ENCODE measurements around the gene CPLX4. TPM values are rescaled to one million over a fixed set of nuclear protein-coding genes. Genes with fewer than 3 reads are reported as not detected.
A peak's percentile ranks its signal among the peaks of the same experiment; 100 is the strongest.

Gene CPLX4
- total RNA-seq, 1 experiment from 2014 or later: not detected

DNA sequence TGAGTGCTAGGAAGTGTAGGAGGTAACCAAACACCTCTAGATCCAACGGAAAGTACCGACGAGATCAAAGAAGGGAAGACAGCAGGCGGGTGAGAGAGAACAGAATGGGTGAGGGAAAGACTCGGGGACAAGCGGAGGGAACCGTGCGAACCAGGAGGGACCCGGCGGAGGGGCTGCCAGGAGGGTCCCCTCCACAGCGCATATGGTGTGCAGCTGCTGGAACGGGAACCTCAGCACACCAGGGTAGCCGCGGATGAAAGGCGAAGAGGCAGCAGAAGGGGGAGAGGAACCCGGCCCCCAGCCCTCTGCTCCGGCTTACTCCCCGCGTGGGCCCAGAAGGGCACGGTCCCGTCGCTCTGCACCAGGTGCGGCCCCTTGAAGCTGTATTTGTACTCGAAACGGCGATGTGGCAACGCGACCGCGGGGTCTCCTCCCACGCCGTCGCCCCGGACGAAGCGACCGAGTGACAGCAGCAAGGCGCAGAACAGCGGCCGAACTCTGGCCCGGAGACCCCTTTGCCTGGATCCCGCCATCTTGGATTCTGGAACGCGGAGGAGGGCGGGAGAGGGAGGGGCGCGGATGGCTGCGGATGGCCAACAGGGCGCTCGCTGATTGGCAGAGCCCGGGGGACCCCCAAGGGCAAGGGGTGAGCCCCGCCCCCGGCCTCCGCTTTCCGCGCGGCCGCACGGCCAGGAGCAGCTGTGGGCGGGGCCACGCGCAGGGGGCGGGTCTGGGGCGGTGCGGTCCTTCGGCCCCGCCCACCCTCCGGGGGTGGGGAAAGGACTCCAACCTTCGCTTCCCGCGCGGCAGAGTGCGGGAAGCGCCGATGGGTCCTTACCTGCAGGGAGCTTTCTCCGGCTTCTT lies 40.5 kb upstream of the CPLX4 start, which contains the start of gene LMAN1 (continued):
- 0 out of 2 replicates have a peak, but pooled peaks have one; percentile 45 for TF ChIP-seq ZNF317 (CRISPR knock-in tag; IDR thresholded peaks at IDR 0.05; ENCODE audit: borderline replicate concordance, low read depth)
- peak; percentile 63; the same call in 1 of the 2 replicates for TF ChIP-seq GABPB1 (CRISPR knock-in tag; IDR thresholded peaks at IDR 0.05)
- TF ChIP-seq, protein P1, sequence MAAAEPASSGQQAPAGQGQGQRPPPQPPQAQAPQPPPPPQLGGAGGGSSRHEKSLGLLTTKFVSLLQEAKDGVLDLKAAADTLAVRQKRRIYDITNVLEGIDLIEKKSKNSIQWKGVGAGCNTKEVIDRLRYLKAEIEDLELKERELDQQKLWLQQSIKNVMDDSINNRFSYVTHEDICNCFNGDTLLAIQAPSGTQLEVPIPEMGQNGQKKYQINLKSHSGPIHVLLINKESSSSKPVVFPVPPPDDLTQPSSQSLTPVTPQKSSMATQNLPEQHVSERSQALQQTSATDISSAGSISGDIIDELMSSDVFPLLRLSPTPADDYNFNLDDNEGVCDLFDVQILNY (CRISPR knock-in tag; IDR thresholded peaks at IDR 0.05): 0 out of 2 replicates have a peak, but pooled peaks have one; percentile 17
- TF ChIP-seq NFE2L1 (CRISPR knock-in tag; IDR thresholded peaks at IDR 0.05): no peak
- TF ChIP-seq ELF4 (CRISPR knock-in tag; IDR thresholded peaks at IDR 0.05; ENCODE audit: low read depth): no peak
- TF ChIP-seq ZNF219 (CRISPR knock-in tag; IDR thresholded peaks at IDR 0.05; ENCODE audit: borderline replicate concordance): no peak

DNA sequence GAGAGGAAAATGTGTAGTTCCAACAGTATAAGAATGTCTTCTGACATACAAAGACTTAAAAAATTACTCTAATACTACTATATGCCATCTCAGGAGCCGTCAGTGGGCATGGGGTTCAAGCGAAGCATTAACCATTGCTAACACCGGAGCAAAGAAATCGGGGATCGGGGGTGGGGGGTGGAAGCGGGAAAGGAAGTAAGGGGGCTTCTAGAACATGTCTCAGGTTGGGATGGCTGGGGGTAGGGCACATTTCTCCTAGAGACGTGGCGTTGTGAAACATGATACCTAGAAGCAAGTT lies 39.9 kb upstream of the CPLX4 start:
- CTCF ChIA-PET: no interaction called here
- Mint-ChIP-seq H3K36me3 (peaks cover 26% of the 10 kb centered on the region), H3K4me1 (peaks cover 18% of the 10 kb centered on the region), H3K9me3 (no peaks in the 10 kb centered on the region), H3K27ac (peak overlapping the region; percentile 99), H3K4me3 (peak overlapping the region; percentile 100), H3K27me3 (ENCODE audit: low read depth) (peaks cover 41% of the 10 kb centered on the region)
- ATAC-seq: no peak
- POLR2A ChIA-PET: no interaction called here
- DNase-seq (ENCODE audit: low spot score): no peak
- TF ChIP-seq ZNF671 (CRISPR knock-in tag; IDR thresholded peaks at IDR 0.05) (no peak), ZNF232 (CRISPR knock-in tag; IDR thresholded peaks at IDR 0.05) (no peak), EMX1 (CRISPR knock-in tag; IDR thresholded peaks at IDR 0.05) (no peak), SP1 (CRISPR knock-in tag; conservative IDR thresholded peaks at IDR 0.05) (no peak), CREM (CRISPR knock-in tag; IDR thresholded peaks at IDR 0.05) (no peak), TEAD4 (CRISPR knock-in tag; IDR thresholded peaks at IDR 0.05) (no peak), NR1H2 (CRISPR knock-in tag; IDR thresholded peaks at IDR 0.05) (no peak), NR2C2 (CRISPR knock-in tag; IDR thresholded peaks at IDR 0.05) (no peak), ZBTB21 (CRISPR knock-in tag; IDR thresholded peaks at IDR 0.05; ENCODE audit: borderline replicate concordance) (no peak), RELA (CRISPR knock-in tag; IDR thresholded peaks at IDR 0.05; ENCODE audit: borderline replicate concordance) (no peak), NFYB (CRISPR knock-in tag; conservative IDR thresholded peaks at IDR 0.05; ENCODE audit: low read depth) (no peak), ZNF396 (CRISPR knock-in tag; IDR thresholded peaks at IDR 0.05; ENCODE audit: borderline replicate concordance) (no peak), PRRX2 (CRISPR knock-in tag; IDR thresholded peaks at IDR 0.05) (no peak)
- TF ChIP-seq, protein P2, sequence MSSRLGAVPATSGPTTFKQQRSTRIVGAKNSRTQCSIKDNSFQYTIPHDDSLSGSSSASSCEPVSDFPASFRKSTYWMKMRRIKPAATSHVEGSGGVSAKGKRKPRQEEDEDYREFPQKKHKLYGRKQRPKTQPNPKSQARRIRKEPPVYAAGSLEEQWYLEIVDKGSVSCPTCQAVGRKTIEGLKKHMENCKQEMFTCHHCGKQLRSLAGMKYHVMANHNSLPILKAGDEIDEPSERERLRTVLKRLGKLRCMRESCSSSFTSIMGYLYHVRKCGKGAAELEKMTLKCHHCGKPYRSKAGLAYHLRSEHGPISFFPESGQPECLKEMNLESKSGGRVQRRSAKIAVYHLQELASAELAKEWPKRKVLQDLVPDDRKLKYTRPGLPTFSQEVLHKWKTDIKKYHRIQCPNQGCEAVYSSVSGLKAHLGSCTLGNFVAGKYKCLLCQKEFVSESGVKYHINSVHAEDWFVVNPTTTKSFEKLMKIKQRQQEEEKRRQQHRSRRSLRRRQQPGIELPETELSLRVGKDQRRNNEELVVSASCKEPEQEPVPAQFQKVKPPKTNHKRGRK (CRISPR knock-in tag; IDR thresholded peaks at IDR 0.05; ENCODE audit: borderline replicate concordance): no peak
- TF ChIP-seq, protein P3, sequence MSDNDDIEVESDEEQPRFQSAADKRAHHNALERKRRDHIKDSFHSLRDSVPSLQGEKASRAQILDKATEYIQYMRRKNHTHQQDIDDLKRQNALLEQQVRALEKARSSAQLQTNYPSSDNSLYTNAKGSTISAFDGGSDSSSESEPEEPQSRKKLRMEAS (CRISPR knock-in tag; IDR thresholded peaks at IDR 0.05): no peak
- TF ChIP-seq, protein P4, sequence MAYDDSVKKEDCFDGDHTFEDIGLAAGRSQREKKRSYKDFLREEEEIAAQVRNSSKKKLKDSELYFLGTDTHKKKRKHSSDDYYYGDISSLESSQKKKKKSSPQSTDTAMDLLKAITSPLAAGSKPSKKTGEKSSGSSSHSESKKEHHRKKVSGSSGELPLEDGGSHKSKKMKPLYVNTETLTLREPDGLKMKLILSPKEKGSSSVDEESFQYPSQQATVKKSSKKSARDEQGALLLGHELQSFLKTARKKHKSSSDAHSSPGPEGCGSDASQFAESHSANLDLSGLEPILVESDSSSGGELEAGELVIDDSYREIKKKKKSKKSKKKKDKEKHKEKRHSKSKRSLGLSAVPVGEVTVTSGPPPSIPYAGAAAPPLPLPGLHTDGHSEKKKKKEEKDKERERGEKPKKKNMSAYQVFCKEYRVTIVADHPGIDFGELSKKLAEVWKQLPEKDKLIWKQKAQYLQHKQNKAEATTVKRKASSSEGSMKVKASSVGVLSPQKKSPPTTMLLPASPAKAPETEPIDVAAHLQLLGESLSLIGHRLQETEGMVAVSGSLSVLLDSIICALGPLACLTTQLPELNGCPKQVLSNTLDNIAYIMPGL (CRISPR knock-in tag; IDR thresholded peaks at IDR 0.05): no peak
- TF ChIP-seq, protein P5, sequence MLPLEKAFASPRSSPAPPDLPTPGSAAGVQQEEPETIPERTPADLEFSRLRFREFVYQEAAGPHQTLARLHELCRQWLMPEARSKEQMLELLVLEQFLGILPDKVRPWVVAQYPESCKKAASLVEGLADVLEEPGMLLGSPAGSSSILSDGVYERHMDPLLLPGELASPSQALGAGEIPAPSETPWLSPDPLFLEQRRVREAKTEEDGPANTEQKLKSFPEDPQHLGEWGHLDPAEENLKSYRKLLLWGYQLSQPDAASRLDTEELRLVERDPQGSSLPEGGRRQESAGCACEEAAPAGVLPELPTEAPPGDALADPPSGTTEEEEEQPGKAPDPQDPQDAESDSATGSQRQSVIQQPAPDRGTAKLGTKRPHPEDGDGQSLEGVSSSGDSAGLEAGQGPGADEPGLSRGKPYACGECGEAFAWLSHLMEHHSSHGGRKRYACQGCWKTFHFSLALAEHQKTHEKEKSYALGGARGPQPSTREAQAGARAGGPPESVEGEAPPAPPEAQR (CRISPR knock-in tag; IDR thresholded peaks at IDR 0.05): no peak
- TF ChIP-seq, protein P6, sequence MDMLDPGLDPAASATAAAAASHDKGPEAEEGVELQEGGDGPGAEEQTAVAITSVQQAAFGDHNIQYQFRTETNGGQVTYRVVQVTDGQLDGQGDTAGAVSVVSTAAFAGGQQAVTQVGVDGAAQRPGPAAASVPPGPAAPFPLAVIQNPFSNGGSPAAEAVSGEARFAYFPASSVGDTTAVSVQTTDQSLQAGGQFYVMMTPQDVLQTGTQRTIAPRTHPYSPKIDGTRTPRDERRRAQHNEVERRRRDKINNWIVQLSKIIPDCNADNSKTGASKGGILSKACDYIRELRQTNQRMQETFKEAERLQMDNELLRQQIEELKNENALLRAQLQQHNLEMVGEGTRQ (CRISPR knock-in tag; IDR thresholded peaks at IDR 0.05): no peak
- TF ChIP-seq, protein P7, sequence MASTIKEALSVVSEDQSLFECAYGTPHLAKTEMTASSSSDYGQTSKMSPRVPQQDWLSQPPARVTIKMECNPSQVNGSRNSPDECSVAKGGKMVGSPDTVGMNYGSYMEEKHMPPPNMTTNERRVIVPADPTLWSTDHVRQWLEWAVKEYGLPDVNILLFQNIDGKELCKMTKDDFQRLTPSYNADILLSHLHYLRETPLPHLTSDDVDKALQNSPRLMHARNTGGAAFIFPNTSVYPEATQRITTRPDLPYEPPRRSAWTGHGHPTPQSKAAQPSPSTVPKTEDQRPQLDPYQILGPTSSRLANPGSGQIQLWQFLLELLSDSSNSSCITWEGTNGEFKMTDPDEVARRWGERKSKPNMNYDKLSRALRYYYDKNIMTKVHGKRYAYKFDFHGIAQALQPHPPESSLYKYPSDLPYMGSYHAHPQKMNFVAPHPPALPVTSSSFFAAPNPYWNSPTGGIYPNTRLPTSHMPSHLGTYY (CRISPR knock-in tag; IDR thresholded peaks at IDR 0.05): no peak
